WTC11 (cell line): Measurements from ENCODE around the gene HOXD8. TPM values are rescaled to one million over a fixed set of nuclear protein-coding genes. Genes with fewer than 3 reads are reported as not detected.

Experiments used
- ATAC-seq: fragments of 200-7000 bp; cut with Tn5 transposase; 2 replicates; pipeline ENCODE4 v1.10.0; 2021; ENCODE audit warnings: mild to moderate bottlenecking, moderate library complexity
- CTCF ChIA-PET: fragments of 300-600 bp; sonication (Branson Sonifier 250); formaldehyde crosslinking; loops from one replicate; lab custom pipeline; 2021; ENCODE audit warnings: antibody characterized with exemption; lab: Charles Lee
- POLR2A ChIA-PET: fragments of 350-600 bp; sonication (Branson Sonifier 250); formaldehyde crosslinking; loops from one replicate; lab custom pipeline; 2021; ENCODE audit warnings: antibody characterized with exemption; lab: Charles Lee
- DNase-seq: peaks from one replicate; pipeline ENCODE4 v3.0.0; 2021; ENCODE audit warnings: low spot score
- H3K27ac Mint-ChIP-seq: 2 replicates; pipeline ENCODE4 v1.8.0; 2021; ENCODE audit warnings: mixed read lengths
- H3K27me3 Mint-ChIP-seq: 2 replicates; pipeline ENCODE4 v1.8.0; 2021; ENCODE audit warnings: low read depth, mild to moderate bottlenecking, moderate library complexity, mixed read lengths
- H3K36me3 Mint-ChIP-seq: 2 replicates; pipeline ENCODE4 v1.8.0; 2021; ENCODE audit warnings: mixed read lengths
- H3K4me1 Mint-ChIP-seq: 2 replicates; pipeline ENCODE4 v1.8.0; 2022; ENCODE audit warnings: mixed read lengths
- H3K4me3 Mint-ChIP-seq: 2 replicates; pipeline ENCODE4 v1.8.0; 2021; ENCODE audit warnings: mild to moderate bottlenecking, moderate library complexity, mixed read lengths
- H3K9me3 Mint-ChIP-seq: 2 replicates; pipeline ENCODE4 v1.8.0; 2021; ENCODE audit warnings: mixed read lengths
- E2F4 ChIP-seq: sonication (generic); formaldehyde crosslinking; IDR thresholded peaks from 2 replicates; pipeline ENCODE4 v1.8.1; 2022; ENCODE audit warnings: low read depth, mild to moderate bottlenecking, moderate library complexity, missing genetic modification reagents, borderline replicate concordance
- E2F5 ChIP-seq: sonication (generic); formaldehyde crosslinking; IDR thresholded peaks from 2 replicates; pipeline ENCODE4 v1.8.1; 2022; ENCODE audit warnings: mild to moderate bottlenecking, moderate library complexity, missing genetic modification reagents
- FOXP4 ChIP-seq: sonication (generic); formaldehyde crosslinking; IDR thresholded peaks from 2 replicates; pipeline ENCODE4 v1.8.0; 2022; ENCODE audit warnings: mild to moderate bottlenecking, missing genetic modification reagents
- HMGA2 ChIP-seq: fragments of 250-450 bp; sonication (Bioruptor Pico); IDR thresholded peaks from 2 replicates; pipeline ENCODE4 v1.4.0; 2021; ENCODE audit warnings: mild to moderate bottlenecking, moderate library complexity
- KAT7 ChIP-seq: sonication (generic); formaldehyde crosslinking; IDR thresholded peaks from 2 replicates; pipeline ENCODE4 v1.8.1; 2023; ENCODE audit warnings: missing genetic modification reagents, mild to moderate bottlenecking, borderline replicate concordance
- MXD4 ChIP-seq: fragments of 250-450 bp; sonication (Bioruptor Pico); IDR thresholded peaks from 2 replicates; pipeline ENCODE4 v1.8.0; 2021; ENCODE audit warnings: mild to moderate bottlenecking, moderate library complexity, borderline replicate concordance
- MYBL2 ChIP-seq: sonication (generic); formaldehyde crosslinking; IDR thresholded peaks from 2 replicates; pipeline ENCODE4 v1.8.1; 2023; ENCODE audit warnings: mild to moderate bottlenecking, moderate library complexity, missing genetic modification reagents
- NFYB ChIP-seq: sonication (generic); formaldehyde crosslinking; conservative IDR thresholded peaks from 2 replicates; pipeline ENCODE4 v1.8.0; 2022; ENCODE audit warnings: low read depth, missing genetic modification reagents
- RORB ChIP-seq: fragments of 250-450 bp; sonication (Bioruptor Pico); IDR thresholded peaks from 2 replicates; pipeline ENCODE4 v1.9.0; 2021; ENCODE audit warnings: mild to moderate bottlenecking
- SMAD4 ChIP-seq: sonication (generic); formaldehyde crosslinking; IDR thresholded peaks from 2 replicates; pipeline ENCODE4 v1.8.0; 2022; ENCODE audit warnings: mild to moderate bottlenecking, missing genetic modification reagents
- TEAD1 ChIP-seq: sonication (generic); formaldehyde crosslinking; IDR thresholded peaks from 2 replicates; pipeline ENCODE4 v1.8.0; 2022; ENCODE audit warnings: mild to moderate bottlenecking, missing genetic modification reagents
- ZNF121 ChIP-seq: sonication (generic); formaldehyde crosslinking; IDR thresholded peaks from 2 replicates; pipeline ENCODE4 v1.8.0; 2023; ENCODE audit warnings: missing genetic modification reagents
- ZNF138 ChIP-seq: sonication (generic); formaldehyde crosslinking; conservative IDR thresholded peaks from 2 replicates; pipeline ENCODE4 v1.8.1; 2022; ENCODE audit warnings: mild to moderate bottlenecking, moderate library complexity, missing genetic modification reagents
- ZNF416 ChIP-seq: fragments of 250-450 bp; sonication (Bioruptor Pico); IDR thresholded peaks from 2 replicates; pipeline ENCODE4 v1.9.0; 2021; ENCODE audit warnings: mild to moderate bottlenecking, inconsistent platforms
- ZNF512 ChIP-seq: sonication (generic); formaldehyde crosslinking; IDR thresholded peaks from 2 replicates; pipeline ENCODE4 v1.8.1; 2022; ENCODE audit warnings: missing genetic modification reagents, borderline replicate concordance
- total RNA-seq: library from RNA; stranded (reverse); gene quantifications from 3 replicates; pipeline ENCODE4 v1.2.3, GENCODE V29; 2021
- TF ChIP-seq, protein P1 (sequence below): sonication (generic); formaldehyde crosslinking; IDR thresholded peaks from 2 replicates; pipeline ENCODE4 v1.8.0; 2022; ENCODE audit warnings: missing genetic modification reagents
- TF ChIP-seq, protein P2 (sequence below): sonication (generic); formaldehyde crosslinking; IDR thresholded peaks from 2 replicates; pipeline ENCODE4 v1.8.0; 2022; ENCODE audit warnings: mild to moderate bottlenecking, missing genetic modification reagents

The HOXD8 gene
- total RNA-seq, 1 experiment from 2014 or later = not detected

DNA sequence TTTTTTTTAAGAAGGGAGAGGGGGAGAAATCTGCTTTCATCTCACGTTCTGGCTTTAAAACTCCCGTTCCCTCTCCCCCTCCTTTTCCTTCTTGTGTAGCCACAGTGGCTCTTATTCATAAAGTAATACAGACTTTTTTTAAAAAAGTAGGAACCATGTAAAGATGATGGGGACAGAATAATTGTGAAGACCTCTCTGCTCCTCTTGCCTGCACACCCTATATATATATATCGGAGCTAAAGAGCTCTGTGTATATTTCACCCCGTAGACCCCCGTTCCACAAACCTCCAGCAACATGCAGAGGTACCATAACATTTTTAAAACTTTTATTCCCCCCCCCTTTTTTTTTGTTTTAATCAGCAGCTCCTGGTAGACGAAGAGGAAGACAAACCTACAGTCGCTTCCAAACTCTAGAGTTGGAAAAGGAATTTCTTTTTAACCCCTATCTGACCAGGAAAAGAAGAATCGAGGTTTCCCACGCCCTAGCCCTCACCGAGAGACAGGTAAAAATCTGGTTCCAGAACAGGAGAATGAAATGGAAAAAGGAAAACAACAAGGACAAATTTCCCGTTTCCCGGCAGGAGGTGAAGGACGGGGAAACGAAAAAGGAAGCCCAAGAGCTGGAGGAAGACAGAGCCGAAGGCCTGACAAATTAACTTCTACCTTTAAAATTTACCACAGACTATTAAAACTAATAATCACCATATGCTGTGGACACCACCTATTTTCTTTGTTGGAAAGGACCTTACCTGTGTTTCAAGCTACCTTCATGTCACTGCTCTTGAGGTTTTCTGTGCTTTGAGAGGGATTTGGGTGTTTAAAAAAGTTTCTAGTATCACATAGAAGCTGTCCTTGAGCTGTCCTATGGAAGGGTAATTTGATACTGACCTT, 1.7 kb downstream of the HOXD8 start:
- no peak for ATAC-seq
- no peak for DNase-seq
- CTCF ChIA-PET = interaction anchor here (1.4 to 3.1 kb wide), 4 partner anchors 9 to 423 kb away, joined by 3 to 14 read pairs (median 8); no protein-coding TSS in a partner anchor
- no peak for TF ChIP-seq NFYB (CRISPR knock-in tag)
- TF ChIP-seq ZNF121 (CRISPR knock-in tag) = no peak
- TF ChIP-seq ZNF138 (CRISPR knock-in tag) = no peak
- TF ChIP-seq E2F5 (CRISPR knock-in tag) = no peak
- TF ChIP-seq FOXP4 = no peak
- Mint-ChIP-seq H3K4me1 (peaks cover 35% of the 10 kb centered on the region), H3K36me3 (0 out of 2 replicates have a peak, but pooled peaks cover 2% of the 10 kb centered on the region), H3K9me3 (no peaks in the 10 kb centered on the region), H3K27ac (no peak overlapping the region), H3K27me3 (peaks cover 98% of the 10 kb centered on the region), H3K4me3 (peak overlapping the region; percentile 45)
- POLR2A ChIA-PET = no interaction called here

DNA sequence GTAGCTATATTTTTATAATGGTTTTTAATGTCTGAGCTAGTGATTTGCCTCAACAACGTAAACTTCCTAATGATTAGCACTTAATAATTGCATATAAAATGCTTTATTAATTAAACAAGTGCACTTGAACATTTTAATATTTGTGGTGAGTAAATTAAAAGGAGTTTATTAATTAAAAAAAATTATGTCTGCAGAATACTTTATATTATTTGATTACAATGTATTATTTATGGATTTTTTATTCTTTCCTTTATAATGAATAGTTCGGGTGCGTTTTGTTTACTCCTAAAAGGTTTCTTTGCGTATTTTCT, 2.3 kb downstream of the HOXD8 start:
- Mint-ChIP-seq H3K4me1 (peaks cover 37% of the 10 kb centered on the region), H3K4me3 (no peak overlapping the region), H3K27ac (no peak overlapping the region), H3K36me3 (0 out of 2 replicates have a peak, but pooled peaks cover 2% of the 10 kb centered on the region), H3K9me3 (no peaks in the 10 kb centered on the region), H3K27me3 (peaks cover 98% of the 10 kb centered on the region)
- ChIA-PET POLR2A (no interaction called here), CTCF (interaction anchor here (1.6 to 3.1 kb wide), 3 partner anchors 8 to 323 kb away, joined by 6 to 14 read pairs (median 9); no protein-coding TSS in a partner anchor)
- ATAC-seq = no peak
- DNase-seq = no peak
- peak; percentile 56 for TF ChIP-seq HMGA2 (CRISPR knock-in tag)
- TF ChIP-seq MXD4 (CRISPR knock-in tag) = no peak
- no peak for TF ChIP-seq RORB (CRISPR knock-in tag)

DNA sequence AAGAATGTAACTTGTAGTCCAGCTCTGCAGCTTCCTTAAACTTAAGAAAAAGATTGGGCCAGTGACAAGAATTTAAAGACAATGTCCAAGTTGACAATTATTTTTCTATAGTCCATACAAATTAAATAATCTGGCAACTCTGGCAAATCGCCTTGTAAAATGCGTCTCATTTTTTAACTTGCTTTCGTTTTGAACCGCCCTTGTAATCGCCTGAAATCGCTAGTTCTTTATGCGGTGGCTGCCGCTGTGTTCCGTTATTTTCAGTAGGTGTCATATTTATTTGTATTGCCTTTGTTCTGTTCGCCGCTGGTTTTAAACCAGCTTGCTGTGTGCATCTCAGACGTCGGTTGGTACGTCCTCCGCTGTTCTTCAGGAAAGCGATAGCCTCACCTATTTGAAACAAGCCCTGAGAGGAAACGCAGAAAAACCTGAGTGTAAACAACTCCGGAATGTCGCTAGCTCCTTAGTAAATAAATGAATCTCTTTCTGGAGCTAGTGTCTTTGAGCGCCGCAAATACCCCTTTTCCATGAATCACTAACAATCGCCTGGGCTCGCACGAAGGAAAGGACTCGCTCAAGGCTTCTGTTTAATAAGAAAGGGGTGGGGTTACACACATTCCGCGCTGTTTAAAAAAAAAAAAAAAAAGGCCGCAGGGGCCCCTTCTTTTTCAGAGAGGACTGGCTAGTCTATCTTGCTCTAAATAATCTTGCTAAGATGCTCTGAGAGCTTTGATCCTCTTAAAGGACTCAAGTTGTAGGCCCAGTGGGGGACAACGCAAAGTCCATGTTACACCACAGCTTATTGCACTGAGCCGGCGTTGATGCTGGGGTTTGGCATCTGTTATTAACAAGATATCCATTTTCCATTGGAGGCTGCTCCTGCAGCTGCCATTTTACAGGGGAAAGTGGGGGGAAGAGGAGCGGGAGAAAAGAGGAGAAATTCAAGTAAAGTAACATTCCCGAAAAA, 3.0 kb downstream of the HOXD8 start:
- H3K9me3 Mint-ChIP-seq = no peaks in the 10 kb centered on the region
- H3K36me3 Mint-ChIP-seq = 0 out of 2 replicates have a peak, but pooled peaks cover 2% of the 10 kb centered on the region
- DNase-seq (no peak), ATAC-seq (no peak)
- peaks cover 37% of the 10 kb centered on the region for H3K4me1 Mint-ChIP-seq
- ChIA-PET POLR2A (interaction anchor here (0.7 kb wide), 1 partner anchor 17 kb away, joined by 3 read pairs; no protein-coding TSS in a partner anchor), CTCF (interaction anchor here (0.7 to 3.1 kb wide), 4 partner anchors 8 to 506 kb away, joined by 3 to 14 read pairs (median 8); no protein-coding TSS in a partner anchor)
- H3K27me3 Mint-ChIP-seq = peaks cover 98% of the 10 kb centered on the region
- no peak overlapping the region for H3K27ac Mint-ChIP-seq
- peak overlapping the region; percentile 39 for H3K4me3 Mint-ChIP-seq
- TF ChIP-seq TEAD1 = no peak
- no peak for TF ChIP-seq MYBL2 (CRISPR knock-in tag)
- TF ChIP-seq ZNF416 (CRISPR knock-in tag) = no peak
- no peak for TF ChIP-seq KAT7 (CRISPR knock-in tag)
- TF ChIP-seq, protein P1, sequence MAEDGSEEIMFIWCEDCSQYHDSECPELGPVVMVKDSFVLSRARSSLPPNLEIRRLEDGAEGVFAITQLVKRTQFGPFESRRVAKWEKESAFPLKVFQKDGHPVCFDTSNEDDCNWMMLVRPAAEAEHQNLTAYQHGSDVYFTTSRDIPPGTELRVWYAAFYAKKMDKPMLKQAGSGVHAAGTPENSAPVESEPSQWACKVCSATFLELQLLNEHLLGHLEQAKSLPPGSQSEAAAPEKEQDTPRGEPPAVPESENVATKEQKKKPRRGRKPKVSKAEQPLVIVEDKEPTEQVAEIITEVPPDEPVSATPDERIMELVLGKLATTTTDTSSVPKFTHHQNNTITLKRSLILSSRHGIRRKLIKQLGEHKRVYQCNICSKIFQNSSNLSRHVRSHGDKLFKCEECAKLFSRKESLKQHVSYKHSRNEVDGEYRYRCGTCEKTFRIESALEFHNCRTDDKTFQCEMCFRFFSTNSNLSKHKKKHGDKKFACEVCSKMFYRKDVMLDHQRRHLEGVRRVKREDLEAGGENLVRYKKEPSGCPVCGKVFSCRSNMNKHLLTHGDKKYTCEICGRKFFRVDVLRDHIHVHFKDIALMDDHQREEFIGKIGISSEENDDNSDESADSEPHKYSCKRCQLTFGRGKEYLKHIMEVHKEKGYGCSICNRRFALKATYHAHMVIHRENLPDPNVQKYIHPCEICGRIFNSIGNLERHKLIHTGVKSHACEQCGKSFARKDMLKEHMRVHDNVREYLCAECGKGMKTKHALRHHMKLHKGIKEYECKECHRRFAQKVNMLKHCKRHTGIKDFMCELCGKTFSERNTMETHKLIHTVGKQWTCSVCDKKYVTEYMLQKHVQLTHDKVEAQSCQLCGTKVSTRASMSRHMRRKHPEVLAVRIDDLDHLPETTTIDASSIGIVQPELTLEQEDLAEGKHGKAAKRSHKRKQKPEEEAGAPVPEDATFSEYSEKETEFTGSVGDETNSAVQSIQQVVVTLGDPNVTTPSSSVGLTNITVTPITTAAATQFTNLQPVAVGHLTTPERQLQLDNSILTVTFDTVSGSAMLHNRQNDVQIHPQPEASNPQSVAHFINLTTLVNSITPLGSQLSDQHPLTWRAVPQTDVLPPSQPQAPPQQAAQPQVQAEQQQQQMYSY (CRISPR knock-in tag) = no peak
- TF ChIP-seq E2F5 (CRISPR knock-in tag) = no peak
- TF ChIP-seq, protein P2, sequence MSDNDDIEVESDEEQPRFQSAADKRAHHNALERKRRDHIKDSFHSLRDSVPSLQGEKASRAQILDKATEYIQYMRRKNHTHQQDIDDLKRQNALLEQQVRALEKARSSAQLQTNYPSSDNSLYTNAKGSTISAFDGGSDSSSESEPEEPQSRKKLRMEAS (CRISPR knock-in tag) = no peak
- no peak for TF ChIP-seq SMAD4 (CRISPR knock-in tag)
- no peak for TF ChIP-seq ZNF512
- TF ChIP-seq E2F4 = no peak
